Nephron (organoid): ENCODE data around the gene SHISA6.

Source experiments
- H3K27ac Mint-ChIP-seq, 3 experiments: 2 replicates each; pipeline ENCODE4 v1.8.0; 2020; ENCODE audit warnings: mixed read lengths in 3 of 3, mild to moderate bottlenecking in 2 of 3, moderate library complexity in 1 of 3
- H3K27me3 Mint-ChIP-seq: 2 replicates; pipeline ENCODE4 v1.8.0; 2021; ENCODE audit warnings: low read depth, mild to moderate bottlenecking, moderate library complexity, mixed read lengths
- H3K36me3 Mint-ChIP-seq: 2 replicates; pipeline ENCODE4 v1.8.0; 2020; ENCODE audit warnings: low read depth, mixed read lengths
- H3K4me1 Mint-ChIP-seq: 2 replicates; pipeline ENCODE4 v1.8.0; 2020; ENCODE audit warnings: mixed read lengths
- H3K4me3 Mint-ChIP-seq, 3 experiments: 2 replicates each; pipeline ENCODE4 v1.8.0; 2020; ENCODE audit warnings: mild to moderate bottlenecking in 3 of 3, mixed read lengths in 3 of 3, moderate library complexity in 2 of 3
- H3K9me3 Mint-ChIP-seq: 2 replicates; pipeline ENCODE4 v1.8.0; 2020; ENCODE audit warnings: mixed read lengths
- CTCF ChIP-seq, 3 experiments: fragments of 200-600 bp; sonication (generic); IDR thresholded peaks; one replicate each; pipeline ENCODE4 v1.5.0; 2021; ENCODE audit warnings: antibody characterized with exemption in 3 of 3; ENCODE audit not compliant: unreplicated experiment in 3 of 3

SHISA6 gene

GRCh38 chr17:11356371-11356770 lies 115.4 kb downstream of the SHISA6 start:
- Mint-ChIP-seq H3K4me1 (no peaks in the 10 kb centered on the region), H3K4me3 (no peak overlapping the region), H3K36me3 (no peaks in the 10 kb centered on the region), H3K9me3 (no peaks in the 10 kb centered on the region), H3K27ac (no peak overlapping the region), H3K27me3 (no peaks in the 10 kb centered on the region)
- TF ChIP-seq CTCF (IDR thresholded peaks at IDR 0.05; ENCODE audit: unreplicated experiment in 3 of 3) = no peak

- Mint-ChIP-seq H3K9me3 (peaks cover 2% of the 10 kb centered on the region), H3K27me3 (no peaks in the 10 kb centered on the region), H3K27ac (no peak overlapping the region), H3K36me3 (no peaks in the 10 kb centered on the region), H3K4me3 (no peak overlapping the region), H3K4me1 (no peaks in the 10 kb centered on the region)
- no peak for TF ChIP-seq CTCF (IDR thresholded peaks at IDR 0.05; ENCODE audit: unreplicated experiment in 3 of 3)
These were observed 122.6 kb downstream of the SHISA6 start for GRCh38 chr17:11363565-11364117.

- Mint-ChIP-seq H3K27ac (no peak overlapping the region), H3K9me3 (peaks cover 2% of the 10 kb centered on the region), H3K36me3 (no peaks in the 10 kb centered on the region), H3K27me3 (no peaks in the 10 kb centered on the region), H3K4me1 (peaks cover 7% of the 10 kb centered on the region), H3K4me3 (no peak overlapping the region)
- TF ChIP-seq CTCF (IDR thresholded peaks at IDR 0.05; ENCODE audit: unreplicated experiment in 3 of 3) = no peak
These were observed 125.3 kb downstream of the SHISA6 start for GRCh38 chr17:11366272-11366850.

GRCh38 chr17:11369575-11369974 lies 128.6 kb downstream of the SHISA6 start:
- Mint-ChIP-seq H3K4me1 (peaks cover 7% of the 10 kb centered on the region), H3K36me3 (no peaks in the 10 kb centered on the region), H3K27ac (no peak overlapping the region), H3K9me3 (peaks cover 2% of the 10 kb centered on the region), H3K4me3 (no peak overlapping the region), H3K27me3 (no peaks in the 10 kb centered on the region)
- no peak for TF ChIP-seq CTCF (IDR thresholded peaks at IDR 0.05; ENCODE audit: unreplicated experiment in 3 of 3)

- no peaks in the 10 kb centered on the region for H3K36me3 Mint-ChIP-seq
These were observed 131.7 kb downstream of the SHISA6 start for GRCh38 chr17:11372692-11373091.

More at GRCh38 chr17:11372692-11373091, 131.7 kb downstream of the SHISA6 start:
- no peaks in the 10 kb centered on the region for H3K9me3 Mint-ChIP-seq
- peaks cover 7% of the 10 kb centered on the region for H3K4me1 Mint-ChIP-seq
- no peak for TF ChIP-seq CTCF (IDR thresholded peaks at IDR 0.05; ENCODE audit: unreplicated experiment in 3 of 3)
- H3K4me3 Mint-ChIP-seq = no peak overlapping the region
- no peak overlapping the region for H3K27ac Mint-ChIP-seq
- no peaks in the 10 kb centered on the region for H3K27me3 Mint-ChIP-seq
